Epithelial cell of prostate (primary cell): Measurements from ENCODE around the gene ANKRD11.

Experiments used
- DNase-seq: peaks from one replicate; pipeline ENCODE4 v3.0.0-alpha.2; 2011; ENCODE audit warnings: low read depth, low spot score
- H3K27ac ChIP-seq: fragments of 450-650 bp; 2 replicates; pipeline ENCODE4 v1.5.1; 2017; ENCODE audit warnings: mild to moderate bottlenecking

ANKRD11 gene

DNA sequence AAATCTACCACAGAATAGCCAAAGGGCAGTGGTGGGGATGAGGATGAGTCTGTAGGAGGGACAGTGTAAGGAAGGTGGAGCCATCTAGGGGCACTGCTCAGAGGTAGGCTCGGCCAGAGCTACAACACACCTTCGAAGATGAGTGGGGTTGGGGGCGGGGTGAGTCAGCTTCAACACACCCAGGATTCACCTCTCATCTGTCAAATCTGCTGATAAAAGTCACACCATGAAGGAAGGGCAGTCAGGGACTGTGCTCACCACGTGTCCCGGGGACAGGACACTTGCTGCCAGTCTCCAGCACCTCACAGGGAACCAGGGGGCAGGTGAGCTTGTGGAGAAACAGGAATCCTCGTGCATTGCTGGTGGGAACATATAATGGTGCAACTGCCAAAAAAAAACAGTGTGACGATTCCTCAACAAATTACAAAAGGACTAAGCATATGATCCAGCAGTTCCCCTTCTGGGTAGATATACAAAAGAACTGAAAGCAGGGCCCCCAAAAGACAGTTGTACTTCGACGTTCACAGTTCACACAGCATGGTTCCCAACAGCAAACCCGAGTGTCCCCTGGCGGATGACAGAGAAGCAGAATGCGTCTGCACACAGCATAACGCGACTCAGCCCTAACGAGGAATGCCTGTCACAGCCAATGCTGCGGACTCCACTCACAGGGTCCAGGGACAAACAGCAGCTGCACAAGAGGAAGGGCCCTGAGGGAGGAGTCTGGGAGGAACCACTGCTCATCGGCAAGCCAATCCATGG lies 133.1 kb downstream of the ANKRD11 start:
- DNase-seq = no peak
- H3K27ac ChIP-seq = no peak overlapping the region

DNA sequence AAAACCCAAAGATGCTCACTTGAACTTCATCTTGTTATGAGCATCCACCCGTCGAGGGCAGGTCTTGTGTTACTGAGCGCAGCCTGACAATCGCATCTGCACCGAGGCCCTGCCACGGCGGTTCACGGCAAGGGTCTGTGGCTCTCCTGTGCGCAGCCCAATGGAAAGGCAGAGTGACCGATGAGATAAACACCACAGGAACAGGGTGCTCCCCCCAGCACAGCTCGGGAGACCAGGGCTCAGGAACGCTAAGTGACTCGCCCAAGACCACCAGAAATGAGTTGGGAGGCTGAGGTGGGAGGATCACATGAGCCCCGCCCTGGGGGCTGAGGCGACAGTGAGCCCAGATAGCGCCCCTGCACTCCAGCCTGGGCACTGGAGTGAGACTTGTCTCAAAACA lies 134.7 kb downstream of the ANKRD11 start:
- H3K27ac ChIP-seq = no peak overlapping the region
- no peak for DNase-seq

DNA sequence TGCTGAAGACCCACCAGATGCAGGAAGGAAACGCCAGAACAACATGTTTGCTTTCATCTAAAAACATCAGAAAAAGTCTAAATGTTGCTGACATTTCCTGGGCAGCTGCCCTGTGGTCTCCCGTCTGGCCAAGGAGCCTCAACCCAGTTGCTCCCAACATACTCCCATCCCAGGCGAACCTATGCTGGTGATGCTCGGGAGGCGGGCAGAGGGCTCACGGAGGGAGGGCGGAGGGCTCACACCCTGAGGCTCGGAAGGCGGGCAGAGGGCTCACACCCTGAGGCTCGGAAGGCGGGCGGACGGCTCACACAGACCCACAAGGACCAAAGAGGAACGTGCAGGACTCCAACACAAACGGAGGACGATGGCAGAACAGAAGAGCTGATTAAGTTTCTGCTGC lies 135.4 kb downstream of the ANKRD11 start:
- DNase-seq = no peak
- H3K27ac ChIP-seq = no peak overlapping the region

DNA sequence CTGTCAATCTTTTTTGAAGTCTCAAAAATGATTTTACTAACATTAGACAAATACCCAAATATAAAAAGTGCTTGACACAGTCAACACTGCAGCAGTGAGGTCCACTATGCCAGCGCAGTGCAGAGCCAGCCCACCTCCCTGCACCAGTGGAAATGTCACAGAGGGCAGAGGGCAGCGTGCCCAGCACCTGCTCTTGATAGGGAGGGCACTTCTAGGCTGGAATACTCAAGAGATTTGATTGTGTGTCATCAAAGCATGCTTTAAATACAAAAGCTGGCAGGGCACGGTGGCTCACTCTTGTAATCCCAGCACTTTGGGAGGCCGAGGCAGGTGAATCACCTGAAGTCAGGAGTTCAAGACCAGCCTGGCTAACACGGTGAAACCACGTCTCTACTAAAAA lies 136.0 kb downstream of the ANKRD11 start:
- DNase-seq = no peak
- no peak overlapping the region for H3K27ac ChIP-seq

DNA sequence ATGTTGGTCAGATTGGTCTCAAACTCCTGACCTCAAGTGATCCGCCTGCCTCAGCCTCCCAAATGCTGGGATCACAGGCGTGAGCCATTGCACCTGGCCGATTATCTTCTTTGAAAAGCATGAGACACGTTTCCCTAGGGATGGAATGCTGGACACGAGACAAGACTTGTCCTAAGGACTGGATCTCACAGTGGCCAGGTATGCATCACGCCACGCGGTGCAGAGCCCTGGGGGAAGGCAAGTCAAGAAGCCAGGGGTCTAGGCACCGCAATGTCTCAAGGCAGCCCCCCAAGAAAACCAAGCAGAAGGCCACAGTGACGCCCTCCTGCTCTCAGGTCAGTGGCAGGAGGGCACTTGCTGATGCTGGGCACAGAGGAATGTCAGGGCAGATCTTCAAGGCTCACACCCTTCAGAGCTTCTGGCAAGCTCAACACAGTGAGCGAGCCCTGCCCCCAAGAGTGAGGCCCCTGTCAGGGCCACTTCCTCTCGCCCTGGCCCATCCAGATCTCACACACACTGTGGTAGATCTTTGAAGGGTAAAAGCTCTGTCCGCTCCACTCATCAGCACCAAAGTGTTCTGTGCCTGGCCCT lies 138.2 kb downstream of the ANKRD11 start:
- H3K27ac ChIP-seq = peak overlapping the region; percentile 66

DNA sequence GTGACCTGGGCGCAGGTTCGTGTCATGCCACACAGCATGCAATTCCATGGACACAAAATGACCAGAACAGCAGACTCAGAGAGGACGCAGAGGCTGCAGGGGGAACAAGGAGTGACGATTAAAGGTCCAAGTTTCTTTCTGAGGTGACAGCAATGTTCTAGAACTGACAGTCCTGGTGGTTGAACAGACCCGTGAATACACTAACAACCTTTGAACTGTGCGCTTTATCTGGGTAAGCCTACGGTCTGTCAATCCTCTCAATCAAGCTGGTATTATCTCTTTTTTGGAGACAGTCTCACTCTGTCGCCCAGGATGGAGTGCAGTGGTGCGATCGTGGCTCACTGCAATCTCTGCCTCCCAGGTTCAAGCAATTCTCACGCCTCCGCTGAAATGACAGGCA lies 138.7 kb downstream of the ANKRD11 start:
- peak overlapping the region; percentile 66 for H3K27ac ChIP-seq
- no peak for DNase-seq

More for the DNA sequence above, 138.2 kb downstream of the ANKRD11 start:
- no peak for DNase-seq

DNA sequence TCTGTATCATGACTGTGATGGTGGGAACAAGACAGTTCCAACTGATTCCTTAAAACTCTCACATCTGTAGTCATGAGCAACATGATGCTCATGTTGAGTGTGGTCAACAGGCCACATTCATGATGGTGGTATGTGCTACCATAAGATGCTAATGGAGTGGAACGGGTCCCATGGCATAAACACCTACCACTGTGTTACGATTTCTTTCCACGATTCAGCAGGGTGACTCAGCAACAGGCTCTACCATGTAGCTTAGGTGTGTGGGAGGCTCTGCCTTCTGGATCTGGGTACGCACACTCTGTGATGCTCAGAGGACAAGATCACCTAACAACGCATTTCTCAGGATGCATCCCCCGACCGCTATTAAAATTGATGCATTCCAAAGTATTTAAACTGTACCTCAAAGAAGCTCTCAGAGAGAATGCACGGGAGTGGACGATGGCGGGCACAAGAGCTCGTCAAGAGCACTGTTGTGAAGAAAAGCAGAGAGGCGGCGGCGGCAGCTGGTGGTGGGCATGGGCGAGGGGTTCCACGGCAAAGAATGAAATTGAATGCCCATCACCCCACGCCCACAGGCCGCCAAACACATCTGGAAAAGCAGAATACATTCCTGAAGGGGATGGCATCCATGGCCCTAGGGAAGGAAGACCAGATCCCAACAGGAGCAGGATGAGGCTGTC lies 139.5 kb downstream of the ANKRD11 start:
- DNase-seq = no peak
- H3K27ac ChIP-seq = no peak overlapping the region

DNA sequence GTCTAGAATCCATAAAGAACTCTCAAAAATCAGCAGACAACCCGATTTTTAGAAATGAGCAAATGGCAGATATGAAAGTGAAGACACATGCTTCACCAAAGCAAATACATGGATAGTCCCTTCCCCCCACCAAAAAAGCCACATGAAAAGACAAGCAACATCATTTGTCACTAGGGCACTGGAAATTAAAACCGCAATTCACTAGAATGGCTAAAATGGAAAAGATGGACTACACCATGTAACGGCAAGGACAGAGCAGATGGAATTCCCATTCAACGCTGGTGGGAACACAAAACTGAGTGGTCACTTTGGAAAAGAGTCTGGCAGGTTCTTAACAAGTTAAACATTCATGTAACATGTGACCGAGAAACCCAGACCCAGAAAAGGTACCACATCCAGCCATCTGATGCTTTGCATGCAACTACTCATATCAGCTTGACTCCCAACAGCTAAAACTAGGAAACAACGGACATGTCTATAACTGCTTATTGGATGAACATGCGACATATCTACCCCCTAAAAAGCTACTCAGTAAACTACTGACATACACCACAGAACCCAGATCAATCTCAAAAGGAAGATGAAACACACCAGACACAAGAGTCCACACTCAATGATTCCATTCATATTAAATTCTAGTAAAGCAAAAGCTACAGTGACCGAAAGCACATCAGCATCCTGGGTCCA lies 140.3 kb downstream of the ANKRD11 start:
- DNase-seq = no peak
- no peak overlapping the region for H3K27ac ChIP-seq

DNA sequence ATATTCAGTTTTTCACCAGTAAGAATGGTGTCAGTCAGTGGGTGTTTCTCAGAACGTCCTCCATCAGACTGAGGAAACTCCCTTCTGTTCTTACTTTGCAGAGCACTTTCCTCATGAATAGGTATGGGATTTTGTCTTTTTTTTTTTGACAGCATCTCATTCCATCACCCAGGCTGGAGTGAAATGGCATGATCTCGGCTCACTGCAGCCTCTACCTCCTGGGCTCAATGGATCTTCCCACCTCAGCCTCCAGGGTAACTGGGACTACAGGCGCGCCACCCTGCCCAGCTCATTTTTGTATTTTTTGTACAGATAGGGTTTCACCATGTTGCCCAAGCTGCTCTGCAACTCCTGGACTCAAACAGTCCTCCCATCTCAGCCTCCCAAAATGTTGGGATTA lies 142.6 kb downstream of the ANKRD11 start:
- H3K27ac ChIP-seq = no peak overlapping the region
- no peak for DNase-seq

DNA sequence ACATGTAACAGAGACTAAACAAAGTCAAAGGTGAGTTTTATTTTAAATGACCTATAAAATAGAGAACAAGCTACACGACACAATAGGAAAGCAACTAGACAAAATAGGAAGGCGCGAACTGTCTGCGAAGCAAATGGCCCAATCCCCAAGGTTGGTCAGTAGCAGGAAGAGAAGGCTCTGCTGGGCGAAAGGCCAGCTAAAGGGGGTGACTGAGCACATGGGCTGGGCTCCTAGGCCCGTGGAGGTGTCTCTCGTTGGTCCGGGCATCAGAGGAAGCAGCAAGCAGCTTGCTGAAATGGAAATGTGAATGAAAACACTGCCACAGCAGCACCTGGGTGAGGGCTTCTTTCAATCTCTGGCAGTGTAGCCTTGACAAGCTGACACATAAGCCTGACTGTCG lies 143.5 kb downstream of the ANKRD11 start:
- DNase-seq = no peak
- H3K27ac ChIP-seq = peak overlapping the region; percentile 53

DNA sequence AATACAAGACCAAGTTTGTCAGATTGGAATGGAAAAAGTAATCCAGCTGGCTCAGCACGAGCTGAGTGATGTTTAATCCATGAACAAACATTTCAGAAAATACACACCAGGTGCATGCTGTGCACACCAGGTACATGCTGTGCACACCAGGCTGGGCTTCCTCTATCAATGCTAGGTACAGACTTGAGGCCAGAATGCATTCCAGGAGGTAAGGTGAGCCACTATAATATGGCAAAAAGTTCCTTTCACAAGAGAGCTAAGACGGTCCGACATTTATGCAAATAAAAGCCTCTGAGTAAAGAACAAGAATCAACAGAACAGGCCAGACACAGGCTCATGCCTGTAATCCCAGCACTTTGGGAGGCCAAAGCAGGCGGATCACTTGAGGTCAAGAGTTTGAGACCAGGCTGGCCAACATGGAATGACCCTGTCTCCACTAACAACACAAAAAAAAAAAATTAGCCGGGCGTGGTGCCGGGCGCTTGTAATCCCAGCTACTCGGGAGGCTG lies 144.7 kb downstream of the ANKRD11 start:
- DNase-seq = no peak
- H3K27ac ChIP-seq = peak overlapping the region; percentile 53

DNA sequence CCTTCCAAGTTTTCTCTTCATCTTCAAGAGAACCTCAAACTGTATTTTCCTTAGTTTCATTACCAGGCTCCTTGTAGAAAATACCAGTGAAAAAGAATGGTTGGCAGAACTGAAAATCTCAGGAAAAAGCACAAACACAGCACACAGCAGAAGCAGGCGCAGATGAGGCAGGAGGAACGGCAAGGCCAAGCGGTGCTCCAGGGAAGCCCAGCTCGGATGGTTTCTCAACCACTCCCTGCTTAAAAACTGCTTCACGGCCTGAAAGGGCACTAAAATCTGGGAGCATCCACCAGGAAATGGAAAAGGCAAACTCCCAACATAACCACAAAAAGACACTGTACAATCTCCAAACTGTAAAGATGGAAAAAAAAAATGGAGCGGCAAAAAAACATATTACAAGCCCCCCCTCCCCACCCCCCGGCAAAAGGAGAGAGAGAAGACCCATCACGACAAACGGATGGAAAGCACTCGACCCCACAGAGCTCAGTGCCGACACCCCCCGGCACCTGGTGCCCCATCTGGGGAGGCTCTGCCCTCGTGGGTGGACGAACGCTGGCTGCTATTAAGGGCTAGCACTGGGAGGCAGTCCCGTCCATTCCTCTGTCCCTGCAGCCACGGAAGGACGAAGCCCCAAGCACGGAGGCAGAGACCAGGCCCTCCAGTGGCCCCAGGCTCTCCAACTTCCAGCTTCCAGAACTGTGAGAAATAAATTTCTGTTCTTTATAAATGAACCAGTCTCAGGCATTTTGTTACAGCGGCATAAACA lies 145.3 kb downstream of the ANKRD11 start:
- H3K27ac ChIP-seq = peak overlapping the region; percentile 53
- no peak for DNase-seq

DNA sequence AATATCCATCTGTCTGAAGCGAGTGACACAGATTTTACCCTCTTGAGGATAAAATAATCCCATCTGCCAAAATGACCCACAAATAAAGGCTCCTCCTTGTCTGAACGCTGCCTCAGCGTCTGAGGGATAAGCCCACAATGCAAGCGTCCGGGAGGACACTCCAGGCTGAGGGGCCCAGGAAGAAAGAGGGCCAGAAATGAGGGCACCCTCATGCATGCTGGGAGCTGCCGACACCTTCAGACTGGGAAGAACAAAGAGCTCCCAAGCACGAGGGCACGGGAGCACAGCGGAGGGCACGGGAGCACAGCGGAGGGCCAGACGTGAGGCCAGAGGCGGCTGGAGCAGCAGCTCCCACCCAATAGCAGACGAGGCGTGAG lies 145.9 kb downstream of the ANKRD11 start:
- peak overlapping the region; percentile 53 for H3K27ac ChIP-seq
- no peak for DNase-seq

DNA sequence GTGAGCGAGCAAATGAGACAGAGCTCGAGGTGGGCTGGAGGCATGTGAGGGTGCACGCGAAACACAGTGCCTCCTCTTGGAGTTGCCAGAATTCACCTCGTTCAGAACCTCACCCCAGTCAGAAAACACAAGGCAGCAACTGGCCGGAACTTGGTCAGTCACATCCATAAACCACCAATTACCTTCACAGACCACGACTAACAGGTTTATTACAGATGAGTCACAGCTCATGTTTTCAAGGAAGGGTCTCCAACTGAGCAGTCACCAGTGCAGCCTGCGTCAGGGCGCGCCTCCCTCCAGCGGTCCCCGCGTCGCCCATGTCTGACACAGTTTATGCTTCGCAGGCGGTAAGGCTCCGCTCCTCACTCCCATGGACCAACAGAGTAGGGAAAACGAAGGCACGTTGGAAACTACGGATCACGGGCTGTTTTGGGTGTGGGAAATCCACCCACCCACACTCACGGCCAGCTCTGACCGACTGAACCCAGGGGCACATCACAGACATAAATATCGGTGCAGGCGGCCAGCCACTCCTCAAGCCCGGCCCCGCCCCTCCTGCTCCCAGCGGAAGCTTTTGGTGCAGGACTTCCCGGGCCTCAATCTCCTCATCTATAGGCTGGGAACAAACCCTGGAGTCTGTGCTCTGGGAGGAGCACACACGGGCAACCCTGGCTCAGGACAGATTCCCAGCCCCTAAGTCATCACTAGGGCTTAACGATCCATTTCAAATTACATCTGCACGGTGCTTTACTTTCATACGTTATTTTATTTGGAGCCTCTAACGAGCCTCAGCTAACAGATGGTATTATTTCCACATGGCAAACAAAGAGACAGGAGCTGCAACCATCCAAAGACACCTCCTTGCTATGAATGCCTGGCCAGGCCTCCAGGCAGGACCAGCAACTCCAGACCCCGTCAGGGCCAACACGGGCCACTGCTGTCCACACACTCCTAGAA lies 146.6 kb downstream of the ANKRD11 start:
- DNase-seq = no peak
- H3K27ac ChIP-seq = peak overlapping the region; percentile 53

DNA sequence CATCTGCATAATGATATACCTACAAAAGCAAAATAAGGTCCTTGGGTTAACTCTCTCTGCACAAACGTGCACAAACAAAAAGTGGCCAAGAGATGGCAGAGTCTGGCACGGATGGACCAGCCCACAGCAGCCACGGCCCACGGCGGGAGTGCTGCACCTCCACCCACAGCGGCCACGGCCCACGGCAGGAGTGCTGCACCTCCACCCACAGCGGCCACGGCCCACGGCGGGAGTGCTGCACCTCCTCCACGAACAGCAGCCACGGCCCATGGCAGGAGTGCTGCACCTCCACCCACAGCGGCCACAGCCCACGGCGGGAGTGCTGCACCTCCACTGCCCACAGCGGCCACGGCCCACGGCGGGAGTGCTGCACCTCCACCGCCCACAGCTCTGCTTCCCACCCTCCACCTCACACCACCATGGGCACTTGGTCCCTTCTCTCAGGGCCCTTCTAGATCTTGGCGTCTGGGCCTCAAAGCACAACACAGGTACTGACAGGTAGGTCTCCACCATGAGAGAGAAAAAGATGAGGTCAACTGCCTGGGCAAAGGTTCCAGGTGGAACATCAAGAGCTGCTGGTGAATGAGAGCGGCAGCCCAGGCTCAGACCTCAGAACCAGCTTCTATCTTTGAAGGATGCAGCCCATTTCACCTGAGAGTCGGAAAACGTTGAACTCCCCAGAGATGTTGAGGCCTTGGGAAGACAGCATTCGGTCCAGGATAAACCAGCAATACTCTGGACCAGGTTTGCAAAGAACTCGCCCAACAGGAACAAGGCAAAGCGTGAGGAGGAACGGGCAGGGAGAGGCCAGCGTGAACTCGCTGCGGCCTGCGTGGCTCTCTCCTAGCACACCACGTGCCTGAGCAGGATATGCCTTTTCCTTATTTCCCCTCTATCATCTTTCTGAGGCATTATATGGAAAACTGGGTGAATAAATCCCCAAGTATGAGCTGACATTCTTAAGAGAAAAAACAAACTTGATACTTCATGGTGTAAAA lies 148.4 kb downstream of the ANKRD11 start:
- DNase-seq = no peak
- H3K27ac ChIP-seq = peak overlapping the region; percentile 53

DNA sequence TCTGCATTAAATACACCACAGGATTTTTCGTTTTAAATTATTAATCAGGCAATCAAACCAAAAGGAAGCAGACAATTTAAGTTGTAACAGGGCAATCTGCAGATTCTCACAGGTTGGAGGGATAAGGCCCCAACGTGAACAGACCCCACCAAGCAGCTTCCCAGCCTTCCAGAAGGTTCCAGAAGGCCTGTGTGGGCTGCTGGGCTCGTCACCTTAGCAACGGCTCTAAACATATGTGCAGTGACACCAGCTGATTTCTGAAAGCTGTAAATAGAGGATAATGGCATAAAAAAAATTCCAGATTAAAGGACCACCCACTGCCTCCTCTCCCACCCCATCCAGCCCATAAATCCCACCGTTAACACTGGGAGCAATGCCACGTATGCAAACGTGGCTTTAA lies 149.1 kb downstream of the ANKRD11 start:
- H3K27ac ChIP-seq = no peak overlapping the region
- DNase-seq = no peak

DNA sequence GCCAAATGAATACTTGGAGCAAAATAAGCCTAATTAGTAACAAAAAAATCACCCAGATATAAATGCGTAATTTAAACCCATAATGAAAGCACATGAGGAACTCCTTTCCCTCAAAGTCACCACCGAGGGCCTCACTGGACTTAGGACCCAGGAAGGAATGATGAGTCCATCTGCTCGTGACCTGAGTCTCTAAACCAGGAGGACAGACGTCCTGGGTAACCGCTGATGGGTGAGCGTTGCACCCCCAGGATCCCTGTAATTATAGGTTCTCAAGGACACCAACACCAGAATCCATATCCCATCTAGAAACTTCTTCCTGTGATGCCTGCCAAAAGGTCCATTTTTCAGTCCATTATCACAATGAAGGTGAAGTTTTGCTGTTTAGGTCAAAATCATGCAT lies 151.5 kb downstream of the ANKRD11 start:
- DNase-seq = no peak
- H3K27ac ChIP-seq = no peak overlapping the region

DNA sequence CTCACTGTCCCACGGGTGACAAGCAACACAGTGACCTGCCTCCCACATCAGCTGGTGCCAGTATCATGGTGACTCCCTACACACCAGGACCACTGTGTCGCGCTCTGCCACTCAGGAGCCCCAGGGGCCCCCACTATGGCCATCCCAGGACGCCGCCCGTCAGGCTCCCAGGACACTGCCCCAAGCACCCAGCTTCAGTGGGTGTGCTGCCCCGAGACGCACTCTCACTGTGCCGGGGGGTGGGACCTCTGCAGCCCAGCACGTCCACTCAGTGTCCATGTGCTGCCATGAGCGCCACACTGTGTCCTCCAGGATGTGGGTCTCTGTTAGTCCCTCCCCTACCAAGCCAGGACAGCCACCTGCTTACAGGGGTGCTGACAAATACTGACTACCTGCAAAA lies 152.4 kb downstream of the ANKRD11 start:
- DNase-seq = no peak
- H3K27ac ChIP-seq = no peak overlapping the region
